A673 (cell line): ENCODE results near the gene ZBTB14. TPM values are rescaled to one million over a fixed set of nuclear protein-coding genes. Genes with fewer than 3 reads are reported as not detected.

Experiments used
- BruUV-seq: library from RNA; stranded (reverse); fragments of 400-500 nt; replicated peaks from 2 replicates; lab custom pipeline; 2021; lab: Mats Ljungman, UMichigan
- CTCF ChIA-PET: fragments of 300-600 bp; sonication (Branson Sonifier 250); formaldehyde crosslinking; loops from one replicate; lab custom pipeline; 2022; ENCODE audit warnings: antibody characterized with exemption; lab: Charles Lee
- POLR2A ChIA-PET: fragments of 300-600 bp; sonication (Branson Sonifier 250); formaldehyde crosslinking; loops from one replicate; lab custom pipeline; 2022; ENCODE audit warnings: antibody characterized with exemption; ENCODE audit not compliant: low non-redundant PET; lab: Charles Lee
- DNase-seq: peaks from one replicate; pipeline ENCODE4 v3.0.0-alpha.2; 2015; ENCODE audit warnings: low spot score
- H3K27ac ChIP-seq: fragments of 200-600 bp; sonication (generic); 2 replicates; pipeline ENCODE4 v1.5.1; 2016; ENCODE audit warnings: mixed run types, low read depth, mild to moderate bottlenecking, mixed read lengths, antibody characterized with exemption, low read length; ENCODE audit not compliant: poor library complexity, severe bottlenecking
- H3K27me3 ChIP-seq: fragments of 200-600 bp; sonication (generic); replicated peaks from 2 replicates; pipeline ENCODE4 v1.6.1; 2017; ENCODE audit warnings: mixed run types, low read depth, mild to moderate bottlenecking, mixed read lengths, antibody characterized with exemption, low read length; ENCODE audit not compliant: insufficient read depth, poor library complexity
- H3K36me3 ChIP-seq: fragments of 200-600 bp; sonication (generic); 2 replicates; pipeline ENCODE4 v1.6.1; 2016; ENCODE audit warnings: mixed run types, mild to moderate bottlenecking, mixed read lengths, antibody characterized with exemption, low read length; ENCODE audit not compliant: insufficient read depth, poor library complexity, severe bottlenecking
- H3K4me1 ChIP-seq: fragments of 200-600 bp; sonication (generic); 2 replicates; pipeline ENCODE4 v1.6.1; 2017; ENCODE audit warnings: mixed run types, mild to moderate bottlenecking, mixed read lengths, antibody characterized with exemption, low read length; ENCODE audit not compliant: insufficient read depth, poor library complexity, severe bottlenecking
- H3K4me3 ChIP-seq: fragments of 200-600 bp; sonication (generic); 2 replicates; pipeline ENCODE4 v1.5.1; 2016; ENCODE audit warnings: low read depth, mixed run types, mild to moderate bottlenecking, mixed read lengths, low read length; ENCODE audit not compliant: poor library complexity, severe bottlenecking
- H3K9me3 ChIP-seq: fragments of 200-600 bp; sonication (generic); 2 replicates; pipeline ENCODE4 v1.6.1; 2016; ENCODE audit warnings: mixed run types, low read depth, mild to moderate bottlenecking, mixed read lengths, antibody characterized with exemption, low read length; ENCODE audit not compliant: poor library complexity, severe bottlenecking
- EZH2 ChIP-seq: fragments of 200-600 bp; sonication (generic); IDR thresholded peaks from 2 replicates; pipeline ENCODE4 v1.6.1; 2017; ENCODE audit warnings: borderline replicate concordance, low read depth, mild to moderate bottlenecking, mixed read lengths, antibody characterized with exemption, low read length; ENCODE audit not compliant: poor library complexity, severe bottlenecking
- intact Hi-C: fragments of 100-400 bp; cut with micrococcal nuclease; formaldehyde crosslinking; loops from one replicate; pipeline ENCODE4 v1.10.0; 2022; ENCODE audit not compliant: unreplicated experiment
- total RNA-seq: library from RNA; stranded (reverse); gene quantifications from 2 replicates; pipeline ENCODE4 v1.2.3, GENCODE V29; 2021
- TF ChIP-seq, protein P1 (sequence below): fragments of 300-800, 200-600 bp; sonication (generic); conservative IDR thresholded peaks from 2 replicates; pipeline ENCODE4 v1.5.1; 2017; ENCODE audit warnings: low read depth, mild to moderate bottlenecking, antibody characterized with exemption, low read length, moderate library complexity, mixed read lengths

Gene ZBTB14
- total RNA-seq, 1 experiment from 2014 or later: 14.8 TPM

DNA sequence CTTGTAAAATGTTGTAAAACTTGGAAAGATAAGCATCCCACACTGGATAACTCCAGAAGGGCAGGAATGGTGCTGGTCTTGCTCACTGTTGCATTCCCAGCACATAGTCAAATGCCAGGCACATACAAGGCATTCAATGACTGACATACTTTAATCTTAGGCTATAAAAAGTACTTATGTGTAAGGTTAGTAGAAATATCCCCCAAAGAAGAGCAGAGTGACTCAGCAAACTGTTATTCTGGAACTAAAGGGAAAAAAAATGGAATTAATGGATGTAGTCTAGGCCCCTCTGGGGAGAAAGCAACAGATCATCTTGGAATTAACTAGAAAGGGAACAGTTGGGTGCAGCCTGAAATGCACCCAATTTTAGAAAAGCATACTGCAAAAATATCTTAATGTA, 9.0 kb downstream of the ZBTB14 start:
- Histone ChIP-seq H3K27me3 (no peaks in the 10 kb centered on the region), H3K36me3 (peaks cover 18% of the 10 kb centered on the region), H3K27ac (no peak overlapping the region), H3K9me3 (no peaks in the 10 kb centered on the region), H3K4me3 (no peak overlapping the region), H3K4me1 (no peaks in the 10 kb centered on the region)
- CTCF ChIA-PET: no interaction called here
- no TSS peak for BruUV-seq
- TF ChIP-seq, protein P1, sequence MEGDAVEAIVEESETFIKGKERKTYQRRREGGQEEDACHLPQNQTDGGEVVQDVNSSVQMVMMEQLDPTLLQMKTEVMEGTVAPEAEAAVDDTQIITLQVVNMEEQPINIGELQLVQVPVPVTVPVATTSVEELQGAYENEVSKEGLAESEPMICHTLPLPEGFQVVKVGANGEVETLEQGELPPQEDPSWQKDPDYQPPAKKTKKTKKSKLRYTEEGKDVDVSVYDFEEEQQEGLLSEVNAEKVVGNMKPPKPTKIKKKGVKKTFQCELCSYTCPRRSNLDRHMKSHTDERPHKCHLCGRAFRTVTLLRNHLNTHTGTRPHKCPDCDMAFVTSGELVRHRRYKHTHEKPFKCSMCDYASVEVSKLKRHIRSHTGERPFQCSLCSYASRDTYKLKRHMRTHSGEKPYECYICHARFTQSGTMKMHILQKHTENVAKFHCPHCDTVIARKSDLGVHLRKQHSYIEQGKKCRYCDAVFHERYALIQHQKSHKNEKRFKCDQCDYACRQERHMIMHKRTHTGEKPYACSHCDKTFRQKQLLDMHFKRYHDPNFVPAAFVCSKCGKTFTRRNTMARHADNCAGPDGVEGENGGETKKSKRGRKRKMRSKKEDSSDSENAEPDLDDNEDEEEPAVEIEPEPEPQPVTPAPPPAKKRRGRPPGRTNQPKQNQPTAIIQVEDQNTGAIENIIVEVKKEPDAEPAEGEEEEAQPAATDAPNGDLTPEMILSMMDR: no peak
- TF ChIP-seq EZH2: no peak
- intact Hi-C loops: no loop called here
- POLR2A ChIA-PET: no interaction called here
- no peak for DNase-seq

DNA sequence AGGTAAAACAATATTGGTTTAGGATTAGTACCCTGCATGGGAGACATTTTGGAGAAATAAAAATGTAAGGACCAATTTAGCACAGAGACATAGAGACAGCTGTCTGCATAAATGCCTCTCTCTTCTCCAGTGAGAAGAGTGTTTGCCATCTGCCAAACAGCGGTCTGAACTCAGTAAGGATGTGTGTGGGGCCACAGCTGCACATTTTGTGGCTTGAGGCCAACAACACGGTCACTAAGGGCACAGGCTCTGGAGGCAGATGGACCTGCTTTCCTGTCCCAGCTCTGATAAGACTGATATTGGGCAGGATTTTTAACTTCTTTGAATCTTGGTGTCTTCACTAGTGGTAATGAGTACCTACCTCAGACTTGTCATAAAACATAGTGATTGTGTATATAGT, 10.2 kb downstream of the ZBTB14 start:
- no TSS peak for BruUV-seq
- Histone ChIP-seq H3K27ac (no peak overlapping the region), H3K36me3 (peaks cover 6% of the 10 kb centered on the region), H3K4me3 (no peak overlapping the region), H3K4me1 (no peaks in the 10 kb centered on the region), H3K9me3 (no peaks in the 10 kb centered on the region), H3K27me3 (no peaks in the 10 kb centered on the region)
- ChIA-PET CTCF (no interaction called here), POLR2A (no interaction called here)
- TF ChIP-seq EZH2: no peak
- TF ChIP-seq, protein P1: no peak
- intact Hi-C loops: no loop called here
- no peak for DNase-seq

DNA sequence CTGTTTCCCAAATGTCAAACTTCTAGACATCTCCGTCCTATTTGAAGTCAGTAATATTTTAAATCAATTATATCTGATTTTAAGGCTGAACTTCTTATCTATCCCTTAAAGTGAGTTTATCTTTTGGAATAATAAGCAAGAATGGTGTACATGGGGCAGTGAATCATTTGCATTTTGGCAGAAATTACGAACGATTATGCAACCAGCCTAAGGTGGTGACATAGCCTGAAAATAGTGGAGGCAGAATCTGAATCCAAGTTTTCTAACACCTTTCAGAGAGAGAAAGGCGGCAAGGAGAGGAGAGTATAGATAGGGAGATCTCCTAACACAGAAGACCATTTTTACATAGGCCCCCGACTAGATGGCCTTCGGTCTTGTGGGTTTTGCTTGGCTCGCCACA, 10.7 kb downstream of the ZBTB14 start:
- H3K36me3 ChIP-seq: peaks cover under 1% of the 10 kb centered on the region
- ChIA-PET POLR2A (no interaction called here), CTCF (no interaction called here)
- no peaks in the 10 kb centered on the region for H3K9me3 ChIP-seq
- intact Hi-C loops: no loop called here
- H3K4me3 ChIP-seq: no peak overlapping the region
- no TSS peak for BruUV-seq
- H3K27ac ChIP-seq: no peak overlapping the region
- no peaks in the 10 kb centered on the region for H3K27me3 ChIP-seq
- no peak for TF ChIP-seq EZH2
- TF ChIP-seq, protein P1: 0 out of 2 replicates have a peak, but pooled peaks have one; percentile 29
- DNase-seq: peak; percentile 4
- H3K4me1 ChIP-seq: no peaks in the 10 kb centered on the region
